ENCODE data around the gene GPAT3. TPM values are rescaled to one million over a fixed set of nuclear protein-coding genes. Genes with fewer than 3 reads are reported as not detected.
"Not testable (repeated sequence)": the region's sequence is repeated elsewhere in the genome, so short reads cannot be mapped to it uniquely, and the experiment has no call there.

The GPAT3 gene
- total and polyA plus RNA-seq, 2 experiments from 2014 or later = 1.2 to 2.0 TPM

- H3K4me3 Mint-ChIP-seq; H3F3A ChIP-seq (replicated peaks; ENCODE audit: low read depth); H3K9me2 ChIP-seq (ENCODE audit: insufficient read depth); H3K36me3 ChIP-seq (ENCODE audit: insufficient read depth); H3K9me3 Mint-ChIP-seq; H3K4me1 ChIP-seq (ENCODE audit: insufficient read depth); H3K4me2 ChIP-seq; H3K27ac ChIP-seq (ENCODE audit: low read depth); H3K36me3 Mint-ChIP-seq (ENCODE audit: low read depth); H3K27me3 ChIP-seq (ENCODE audit: insufficient read depth); H3K27me3 Mint-ChIP-seq (ENCODE audit: insufficient read depth, low read depth, poor library complexity); H3K79me2 ChIP-seq (replicated peaks; ENCODE audit: insufficient read depth); H3K4me3 ChIP-seq; H3K4me1 Mint-ChIP-seq; H4K20me1 ChIP-seq (replicated peaks; ENCODE audit: insufficient read depth); H3K27ac Mint-ChIP-seq: not testable (repeated sequence)
- ATAC-seq (peak; percentile 61), DNase-seq (ENCODE audit: low spot score) (peak; percentile 84)
- H2AFZ ChIP-seq = peak overlapping the region; percentile 57
- TF ChIP-seq ZNF114 (CRISPR knock-in tag; IDR thresholded peaks at IDR 0.05) (peak; percentile 91), CTCF (conservative IDR thresholded peaks at IDR 0.05; ENCODE audit: low read depth in 2 of 2) (peak; percentile 83 to 90), ZNF462 (CRISPR knock-in tag; IDR thresholded peaks at IDR 0.05) (peak; percentile 91)
Measured at GRCh38 chr4:83509156-83509585, 26.7 kb upstream of the GPAT3 start.

- Histone ChIP-seq H3K27me3 (ENCODE audit: insufficient read depth) (no peaks in the 10 kb centered on the region), H3K4me1 (ENCODE audit: insufficient read depth) (no peaks in the 10 kb centered on the region), H3K79me2 (replicated peaks; ENCODE audit: insufficient read depth) (no peaks in the 10 kb centered on the region), H3F3A (replicated peaks; ENCODE audit: low read depth) (no peaks in the 10 kb centered on the region), H3K36me3 (ENCODE audit: insufficient read depth) (no peaks in the 10 kb centered on the region), H3K9me2 (ENCODE audit: insufficient read depth) (peaks cover 5% of the 10 kb centered on the region; the same call in 1 of the 2 replicates), H3K4me3 (no peak overlapping the region), H2AFZ (peak overlapping the region; percentile 57; the same call in 1 of the 2 replicates), H3K27ac (ENCODE audit: low read depth) (no peak overlapping the region), H3K4me2 (no peak overlapping the region), H4K20me1 (replicated peaks; ENCODE audit: insufficient read depth) (no peaks in the 10 kb centered on the region)
- Mint-ChIP-seq H3K27me3 (ENCODE audit: insufficient read depth, low read depth, poor library complexity) (peaks cover 4% of the 10 kb centered on the region), H3K4me1 (no peaks in the 10 kb centered on the region), H3K36me3 (ENCODE audit: low read depth) (no peaks in the 10 kb centered on the region), H3K9me3 (no peaks in the 10 kb centered on the region), H3K27ac (no peak overlapping the region), H3K4me3 (no peak overlapping the region)
- ATAC-seq (no peak), DNase-seq (ENCODE audit: low spot score) (no peak)
- TF ChIP-seq EZH2phosphoT487 (IDR thresholded peaks at IDR 0.05; ENCODE audit: unreplicated experiment) (no peak), CTCF (conservative IDR thresholded peaks at IDR 0.05; ENCODE audit: low read depth in 2 of 2) (no peak), REST (IDR thresholded peaks at IDR 0.05; ENCODE audit: unreplicated experiment) (no peak), ZNF331 (CRISPR knock-in tag; IDR thresholded peaks at IDR 0.05; ENCODE audit: low read depth) (no peak), NANOG (IDR thresholded peaks at IDR 0.05; ENCODE audit: borderline replicate concordance) (no peak), POLR2AphosphoS5 (IDR thresholded peaks at IDR 0.05; ENCODE audit: low read depth) (no peak)
Measured at GRCh38 chr4:83510442-83510841, 25.5 kb upstream of the GPAT3 start.

Measured in GM23338 (cell line).